Middle frontal gyrus (tissue), 1 donor: ENCODE measurements around the gene NUTM2G.
"Not testable (repeated sequence)": the region's sequence is repeated elsewhere in the genome, so short reads cannot be mapped to it uniquely, and the experiment has no call there.

Source experiments
- DNase-seq: peaks from one replicate; pipeline ENCODE4 v3.0.0-alpha.2; 2015; ENCODE audit warnings: low spot score; ENCODE audit errors: extremely low spot score

NUTM2G gene

GRCh38 chr9:96928543-96928942 lies at the start of gene NUTM2G:
Gene NUTM2G (plus strand): TSS chr9:96928843. CDS start chr9:96929025, 182 bp downstream.
- not testable (repeated sequence) for DNase-seq

DNA sequence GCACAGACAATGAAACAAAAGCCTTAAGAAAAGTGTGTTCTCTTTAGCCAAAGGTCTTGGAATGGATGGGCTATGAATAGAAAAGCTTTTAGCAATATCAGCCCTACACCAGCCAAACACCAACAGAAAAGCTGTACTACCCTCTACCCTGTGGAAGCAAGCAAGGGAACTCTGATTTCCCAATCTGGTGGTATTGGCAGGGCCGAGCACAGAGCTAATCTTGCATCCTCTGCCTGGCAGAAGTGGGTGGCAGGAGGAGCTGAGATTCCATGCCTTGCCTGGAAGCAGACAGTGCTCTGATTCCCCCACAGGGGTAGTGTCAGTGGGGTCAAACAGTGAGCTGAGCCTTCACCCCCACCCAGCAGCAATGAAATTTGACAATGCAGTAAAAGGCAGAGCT lies 44.7 kb upstream of the NUTM2G start:
- DNase-seq = no peak

GRCh38 chr9:96884443-96884842 lies 44.2 kb upstream of the NUTM2G start:
- DNase-seq = no peak

- DNase-seq = no peak
Measured at GRCh38 chr9:96885424-96885823, 43.2 kb upstream of the NUTM2G start.

- no peak for DNase-seq
Measured at GRCh38 chr9:96888591-96888990, 40.1 kb upstream of the NUTM2G start.

- no peak for DNase-seq
Measured at GRCh38 chr9:96892131-96892530, 36.5 kb upstream of the NUTM2G start.

DNA sequence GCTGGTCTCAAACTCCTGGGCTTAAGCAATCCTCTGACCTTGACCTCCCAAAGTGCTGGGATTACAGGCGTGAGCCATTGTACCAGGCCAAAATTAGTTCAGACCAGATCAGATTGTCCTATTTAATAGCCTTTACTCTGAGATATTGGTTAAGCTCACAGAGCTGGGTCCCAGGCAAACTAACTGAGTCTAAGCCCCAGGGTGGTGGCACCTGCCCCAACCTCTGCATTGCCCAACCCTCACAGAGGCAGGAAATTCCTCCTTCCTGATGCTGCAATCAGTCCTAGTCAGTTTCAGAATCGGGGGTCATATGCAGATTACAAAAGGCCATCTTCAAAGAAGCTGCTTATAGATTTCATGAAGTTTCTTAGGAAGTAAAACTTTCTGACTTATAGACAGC lies 28.6 kb upstream of the NUTM2G start:
- not testable (repeated sequence) for DNase-seq

- not testable (repeated sequence) for DNase-seq
Measured at GRCh38 chr9:96904947-96905722, 23.5 kb upstream of the NUTM2G start.

GRCh38 chr9:96908479-96908878 lies 20.2 kb upstream of the NUTM2G start:
- not testable (repeated sequence) for DNase-seq

GRCh38 chr9:96915539-96915938 lies 13.1 kb upstream of the NUTM2G start:
- DNase-seq = not testable (repeated sequence)

GRCh38 chr9:96916531-96916930 lies 12.1 kb upstream of the NUTM2G start:
- DNase-seq = not testable (repeated sequence)

GRCh38 chr9:96918550-96918949 lies 10.1 kb upstream of the NUTM2G start:
- not testable (repeated sequence) for DNase-seq

- not testable (repeated sequence) for DNase-seq
Measured at GRCh38 chr9:96920803-96921202, 7.8 kb upstream of the NUTM2G start.

DNA sequence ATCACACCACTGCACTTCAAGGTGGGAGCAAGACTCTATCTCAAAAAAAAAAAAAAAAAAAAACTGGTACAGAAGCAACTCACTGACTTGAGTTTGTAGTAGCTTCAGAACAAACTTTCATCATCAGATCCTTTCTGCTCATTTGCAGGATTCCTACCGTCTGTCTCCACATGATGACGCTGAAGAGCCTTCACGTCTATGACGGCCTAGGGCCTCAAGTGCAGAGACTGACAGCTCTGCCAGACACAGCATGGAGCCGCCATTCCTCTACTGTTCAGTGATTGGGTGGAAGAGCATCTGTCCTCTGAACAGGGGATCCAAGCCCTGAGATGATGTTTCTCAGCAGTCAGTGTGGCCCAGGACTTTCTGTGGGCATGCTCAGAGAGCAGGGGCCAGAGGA lies 3.1 kb upstream of the NUTM2G start:
- not testable (repeated sequence) for DNase-seq

DNA sequence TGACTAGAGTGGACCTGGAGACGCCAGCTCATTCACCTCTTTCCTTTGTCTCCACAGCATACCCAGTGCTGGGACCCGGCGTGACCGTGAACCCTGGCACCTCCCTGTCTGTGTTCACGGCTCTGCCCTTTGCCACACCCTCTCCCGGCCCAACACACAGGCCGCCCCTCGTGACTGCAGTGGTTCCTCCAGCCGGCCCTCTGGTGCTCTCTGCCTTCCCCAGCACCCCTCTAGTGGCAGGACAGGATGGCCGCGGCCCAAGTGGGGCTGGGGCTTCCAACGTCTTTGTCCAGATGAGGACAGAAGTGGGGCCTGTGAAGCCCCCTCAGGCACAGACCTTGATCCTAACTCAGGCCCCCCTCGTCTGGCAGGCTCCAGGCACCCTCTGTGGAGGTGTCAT lies 3.0 kb downstream of the NUTM2G start:
- not testable (repeated sequence) for DNase-seq

- DNase-seq = not testable (repeated sequence)
Measured at GRCh38 chr9:96934097-96934496, 5.5 kb downstream of the NUTM2G start.

DNA sequence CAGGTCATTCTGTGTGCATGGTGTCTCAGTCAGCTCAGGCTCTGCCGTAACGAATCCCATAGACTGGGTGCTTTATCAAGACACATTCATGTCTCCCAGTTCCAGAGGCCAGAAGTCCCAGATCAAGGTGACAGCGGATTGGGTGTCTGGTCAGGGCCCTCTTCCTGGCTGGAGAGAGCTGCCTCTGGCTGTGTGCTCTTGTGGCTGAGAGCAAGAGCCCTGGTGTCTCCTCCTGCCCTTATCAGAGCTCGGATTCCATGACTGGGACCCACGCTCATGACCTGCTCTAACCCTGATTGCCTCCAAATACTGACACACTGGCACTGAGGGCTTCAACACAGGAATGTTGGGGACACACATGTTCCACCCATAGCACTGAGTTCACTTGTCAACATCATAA lies 6.1 kb downstream of the NUTM2G start:
- DNase-seq = not testable (repeated sequence)

DNA sequence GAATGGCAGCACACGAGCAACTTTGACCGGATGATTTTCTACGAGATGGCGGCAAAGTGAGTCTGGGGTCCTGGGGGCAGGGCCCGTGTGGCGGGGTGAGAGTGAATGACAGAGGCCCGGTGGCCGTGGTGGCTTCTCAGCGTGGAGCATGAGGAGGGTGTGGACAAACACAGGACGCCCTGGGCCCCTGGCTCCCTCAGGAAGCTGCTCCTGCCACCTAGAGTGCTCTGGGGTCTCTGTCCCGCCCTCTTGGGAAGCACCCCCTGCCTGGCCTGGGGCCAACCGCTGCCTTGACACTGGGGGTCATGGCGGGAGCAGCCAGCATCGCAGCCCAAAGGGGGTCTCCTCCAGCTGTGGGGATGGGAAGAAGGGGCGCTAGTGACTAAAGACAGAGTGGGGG lies 6.8 kb downstream of the NUTM2G start:
- not testable (repeated sequence) for DNase-seq

DNA sequence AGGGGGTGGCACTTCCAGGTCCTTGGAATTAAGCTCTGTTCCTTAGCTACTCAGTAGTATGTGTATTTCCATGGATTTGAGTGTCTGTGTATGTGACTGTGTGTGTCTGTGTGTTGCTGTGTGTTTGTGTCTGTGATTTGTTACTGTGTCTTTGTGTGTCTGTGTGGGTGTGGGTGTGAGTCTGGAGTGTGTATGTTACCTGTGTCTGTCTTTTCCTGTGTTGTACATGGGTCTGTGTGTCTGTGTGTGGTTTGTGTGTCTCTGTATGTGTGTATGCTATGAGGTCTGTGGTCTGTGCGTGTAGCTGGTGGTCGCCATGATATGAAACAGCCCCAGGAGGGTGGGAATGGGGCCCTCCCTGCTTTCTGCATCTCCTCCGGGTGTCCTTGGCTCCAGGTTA lies 8.8 kb downstream of the NUTM2G start:
- not testable (repeated sequence) for DNase-seq

- DNase-seq = not testable (repeated sequence)
Measured at GRCh38 chr9:96938957-96939665, 10.5 kb downstream of the NUTM2G start.

GRCh38 chr9:96940982-96941381 lies 12.3 kb downstream of the NUTM2G start:
- not testable (repeated sequence) for DNase-seq

- not testable (repeated sequence) for DNase-seq
Measured at GRCh38 chr9:96941628-96942027, 13.0 kb downstream of the NUTM2G start.
